ENCODE results near the gene FAM9B.
A peak's percentile ranks its signal among the peaks of the same experiment; 100 is the strongest.
"Not testable (repeated sequence)": the region's sequence is repeated elsewhere in the genome, so short reads cannot be mapped to it uniquely, and the experiment has no call there.

FAM9B gene

DNA sequence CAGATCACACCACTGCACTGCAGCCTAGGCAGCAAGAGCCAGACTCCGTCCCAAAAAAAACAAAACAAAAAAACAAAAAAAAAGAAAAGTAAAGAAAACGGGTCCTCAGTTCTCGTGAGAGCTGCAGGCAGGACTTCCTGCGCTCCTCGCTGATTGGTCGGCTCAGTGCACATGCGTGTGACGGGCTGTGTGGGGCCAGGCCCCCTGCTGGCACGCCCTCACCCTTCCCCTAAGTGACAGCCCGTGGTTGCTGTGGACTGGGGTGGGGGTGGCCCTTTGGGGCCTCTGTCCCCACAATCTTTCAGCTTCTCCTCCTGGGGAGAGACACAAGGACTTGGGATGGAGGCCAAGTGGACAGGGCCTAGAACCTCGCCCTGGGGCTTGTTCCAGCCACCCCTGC is at the start of gene FAM9B:
FAM9B (minus strand) TSS at position 139 of the 400 bp plus-strand sequence. CDS start 1,141 bp downstream, outside the sequence.
- no peak for DNase-seq

DNA sequence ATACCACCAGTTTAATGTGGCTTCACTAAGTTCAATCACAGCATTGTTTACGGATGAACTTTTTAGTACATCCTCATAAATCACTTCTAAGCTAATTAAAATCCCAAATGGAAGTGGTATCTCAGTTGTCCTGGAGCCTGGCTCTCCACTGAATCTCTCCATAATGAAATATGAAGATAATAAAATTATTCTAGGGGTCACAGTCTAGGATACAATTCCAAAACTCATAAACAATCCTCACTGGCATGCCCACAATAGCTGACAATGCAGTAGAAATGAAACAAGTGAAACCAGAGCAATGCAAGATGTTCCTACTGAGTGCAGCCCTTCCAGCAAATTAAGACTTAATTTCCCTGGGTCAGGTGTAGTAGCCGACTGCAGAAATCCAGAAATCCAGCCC is 47.3 kb upstream of the FAM9B start:
- no peak for DNase-seq

DNA sequence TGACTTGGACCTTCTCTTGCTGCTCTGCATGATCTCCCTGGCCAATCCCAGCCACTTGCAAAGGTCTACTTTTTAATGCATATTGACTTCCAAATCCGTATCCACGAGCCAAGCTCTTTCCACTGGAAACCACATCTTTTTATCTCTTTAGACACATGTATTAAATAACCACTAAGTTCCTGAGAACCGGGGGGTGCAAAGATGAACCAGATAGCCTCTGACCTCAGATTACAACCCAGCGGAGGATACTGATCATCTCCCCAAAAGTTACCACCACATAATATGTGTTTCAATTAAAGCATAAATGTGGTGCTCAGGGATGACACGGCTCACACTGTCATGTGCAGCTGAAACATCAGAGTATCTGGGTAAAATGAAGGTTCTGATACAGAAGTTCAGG is 40.4 kb upstream of the FAM9B start:
- DNase-seq, result no peak

- no peak for DNase-seq
These were observed 38.4 kb upstream of the FAM9B start for GRCh38 chrX:9072281-9072680.

GRCh38 chrX:9071031-9071650 is 37.2 kb upstream of the FAM9B start:
- DNase-seq, result no peak

DNA sequence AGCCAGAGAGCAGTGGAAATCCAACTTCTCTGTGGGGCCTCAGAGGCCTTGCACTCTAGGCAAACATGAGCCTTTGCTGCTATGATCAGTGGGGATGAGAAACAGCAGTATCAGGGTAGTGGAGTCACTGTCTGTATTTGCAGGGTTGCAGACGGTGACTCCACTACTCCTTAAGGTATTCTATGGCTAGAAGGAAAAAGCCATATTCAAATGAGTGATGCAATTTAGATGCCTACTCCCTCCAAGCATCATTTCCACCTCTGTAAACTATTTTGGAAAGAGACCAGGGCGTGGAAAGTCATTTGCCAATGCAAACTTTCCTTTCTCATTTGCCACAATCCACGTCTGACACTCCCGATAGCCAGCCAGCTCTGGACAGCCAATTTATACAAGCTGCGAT is 35.6 kb upstream of the FAM9B start:
- no peak for DNase-seq

DNA sequence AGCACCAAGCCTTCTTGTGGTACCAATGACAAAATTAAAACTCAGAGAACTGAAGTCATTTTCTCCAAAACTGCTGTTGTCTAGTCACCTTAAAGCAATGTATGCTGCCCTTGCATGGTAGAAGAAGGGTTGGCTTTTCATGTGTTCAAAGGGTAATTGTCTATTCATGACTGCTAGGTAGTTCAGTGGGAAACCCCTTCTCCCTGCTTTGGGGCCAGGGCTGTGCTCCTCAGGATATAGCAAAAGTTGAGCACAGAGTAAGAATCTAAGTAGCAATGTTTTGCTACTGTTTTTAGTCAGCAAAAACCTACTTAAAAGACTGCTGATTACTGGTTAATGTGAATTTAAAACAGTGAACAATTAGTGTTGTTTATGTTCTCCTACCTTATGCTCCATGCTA is 30.8 kb upstream of the FAM9B start:
- no peak for DNase-seq

GRCh38 chrX:9062641-9063040 is 28.7 kb upstream of the FAM9B start:
- no peak for DNase-seq

GRCh38 chrX:9055354-9055753 is 21.4 kb upstream of the FAM9B start:
- no peak for DNase-seq

- no peak for DNase-seq
These were observed 18.2 kb upstream of the FAM9B start for GRCh38 chrX:9052081-9052480.

GRCh38 chrX:9050331-9050730 is 16.4 kb upstream of the FAM9B start:
- DNase-seq, result no peak

GRCh38 chrX:9048801-9049200 is 14.9 kb upstream of the FAM9B start:
- no peak for DNase-seq

- DNase-seq, result no peak
These were observed 4.3 kb upstream of the FAM9B start for GRCh38 chrX:9038244-9038643.

DNA sequence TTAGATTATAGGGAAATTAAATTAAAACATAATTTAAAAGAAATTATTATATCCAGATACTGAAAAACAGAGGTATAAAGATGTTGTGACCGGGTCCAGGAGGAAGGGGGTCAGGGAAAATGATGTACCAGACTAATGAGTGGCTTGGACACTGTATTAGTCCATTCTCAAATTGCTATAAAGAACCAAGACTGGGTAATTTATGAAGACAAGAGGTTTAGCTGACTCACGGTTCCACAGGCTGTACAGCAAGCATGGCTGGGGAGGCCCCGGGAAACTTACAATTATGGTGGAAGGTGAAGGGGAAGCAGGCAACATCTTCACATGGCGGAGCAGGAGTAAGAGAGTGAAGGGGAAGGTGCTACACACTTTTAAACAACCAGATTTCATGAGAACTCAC is 3.4 kb upstream of the FAM9B start:
- no peak for DNase-seq

DNA sequence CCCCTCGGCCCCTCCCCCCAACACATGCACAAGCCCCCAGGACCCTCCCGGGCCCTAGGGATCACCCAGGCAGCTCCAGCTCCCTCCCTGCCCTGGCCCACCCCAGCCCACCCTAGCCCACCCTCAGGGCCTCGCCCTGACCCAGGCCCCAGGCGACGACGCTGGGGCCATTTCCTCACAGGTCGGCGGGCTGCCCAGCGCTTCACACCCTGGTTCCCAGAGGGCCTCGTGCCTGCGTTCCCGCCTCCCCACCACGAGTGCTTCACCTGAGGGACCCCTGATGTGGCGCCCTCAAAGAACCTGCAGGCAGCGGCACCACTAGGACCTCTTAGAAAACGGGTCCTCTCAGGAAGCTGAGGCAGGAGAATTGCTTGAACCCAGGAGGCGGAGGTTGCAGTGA is 341 bp downstream of the FAM9B start:
- no peak for DNase-seq

GRCh38 chrX:9033179-9033578 is 748 bp downstream of the FAM9B start:
- no peak for DNase-seq

GRCh38 chrX:9023293-9023692 is 10.6 kb downstream of the FAM9B start:
- DNase-seq, result no peak

DNA sequence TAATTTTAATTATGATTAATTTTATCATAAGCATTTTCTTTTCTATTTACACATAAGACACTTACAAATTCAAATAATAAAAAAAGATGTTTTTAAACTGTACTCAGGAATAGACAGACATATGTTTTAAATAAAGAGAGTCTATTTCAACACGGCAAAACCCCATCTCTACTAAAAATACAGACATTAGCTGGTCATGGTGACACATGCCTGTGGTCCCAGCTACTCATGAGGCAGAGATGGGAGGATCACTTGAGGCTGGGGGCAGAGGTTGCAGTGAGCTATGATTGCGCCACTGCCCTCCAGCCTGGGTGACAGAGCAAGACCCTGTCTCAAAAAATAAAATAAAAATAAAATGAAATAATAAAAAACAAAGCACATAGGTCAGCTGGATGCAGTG is 14.8 kb downstream of the FAM9B start:
- no peak for DNase-seq

- DNase-seq, result not testable (repeated sequence)
These were observed 15.6 kb downstream of the FAM9B start for GRCh38 chrX:9018332-9018731.

- no peak for DNase-seq
These were observed 30.9 kb downstream of the FAM9B start for GRCh38 chrX:9003041-9003440.

- DNase-seq, result peak; percentile 5
These were observed 45.5 kb downstream of the FAM9B start for GRCh38 chrX:8988446-8988845.

DNA sequence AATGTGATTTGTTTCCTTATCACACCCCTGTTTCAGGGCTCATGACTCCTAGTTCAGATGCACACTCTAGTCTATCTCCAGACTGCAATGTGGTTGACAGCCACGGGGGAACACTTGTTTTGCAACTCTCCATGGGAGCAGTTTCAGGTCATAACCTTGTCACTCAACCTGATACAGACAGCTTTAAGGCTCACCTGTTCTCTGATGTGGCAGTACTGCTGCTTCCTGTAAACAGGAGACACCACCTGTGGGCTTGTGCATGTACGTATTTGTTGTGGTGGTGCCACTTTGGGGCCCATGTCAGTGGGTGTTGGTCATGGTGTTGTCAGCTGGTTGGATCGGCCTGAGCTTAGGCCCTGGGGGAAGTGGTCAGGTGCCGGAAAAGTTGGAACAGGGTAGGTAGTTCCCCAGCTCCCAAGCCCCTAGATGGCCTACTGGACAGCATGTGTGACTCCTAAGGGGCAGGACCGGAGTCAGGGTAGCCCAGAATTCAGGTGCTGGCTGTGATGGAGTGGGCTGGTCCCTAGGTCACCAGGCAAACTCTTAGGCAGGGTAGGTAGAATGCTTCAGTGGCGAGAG is 46.2 kb downstream of the FAM9B start:
- DNase-seq, result no peak

DNA sequence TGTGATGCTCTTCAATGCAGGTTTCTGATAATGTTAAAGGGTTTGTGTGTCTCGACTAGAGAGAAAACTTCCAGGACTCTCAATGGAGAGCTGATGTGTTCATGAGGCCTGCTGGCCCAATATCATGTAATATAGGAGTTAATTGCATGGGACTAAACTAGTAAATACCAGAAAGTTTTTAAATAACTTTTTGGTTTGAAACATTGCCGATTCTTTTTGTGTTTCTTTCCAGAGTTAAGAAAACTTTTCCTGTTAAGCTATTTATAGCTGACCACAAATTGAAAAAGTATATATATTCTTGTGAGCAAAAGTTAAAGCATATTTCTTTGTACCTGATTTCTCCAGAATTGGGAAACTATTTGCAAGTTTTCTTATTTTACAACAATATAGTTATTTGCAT is 49.7 kb downstream of the FAM9B start:
- no peak for DNase-seq

DNA sequence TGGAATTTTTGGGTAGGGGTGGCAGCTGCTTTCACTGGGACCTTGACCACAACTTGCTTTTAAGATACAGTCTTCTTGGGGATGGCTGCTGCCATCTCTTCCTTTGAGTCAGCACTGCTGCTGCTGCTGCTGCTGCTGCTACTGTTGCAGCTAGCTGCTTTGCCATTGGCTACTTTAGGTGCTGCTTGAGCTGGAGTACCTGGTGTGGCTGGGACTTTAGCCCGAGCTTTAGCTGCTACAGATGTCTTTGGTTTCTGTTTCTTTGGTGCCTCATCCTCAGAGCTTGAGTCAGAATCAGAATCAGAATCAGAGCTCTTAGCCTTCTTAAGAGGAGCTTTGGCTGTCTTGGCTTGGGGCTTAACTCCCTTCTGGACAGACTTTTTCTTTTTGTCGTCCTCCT is 52.2 kb downstream of the FAM9B start:
- DNase-seq, result no peak

DNA sequence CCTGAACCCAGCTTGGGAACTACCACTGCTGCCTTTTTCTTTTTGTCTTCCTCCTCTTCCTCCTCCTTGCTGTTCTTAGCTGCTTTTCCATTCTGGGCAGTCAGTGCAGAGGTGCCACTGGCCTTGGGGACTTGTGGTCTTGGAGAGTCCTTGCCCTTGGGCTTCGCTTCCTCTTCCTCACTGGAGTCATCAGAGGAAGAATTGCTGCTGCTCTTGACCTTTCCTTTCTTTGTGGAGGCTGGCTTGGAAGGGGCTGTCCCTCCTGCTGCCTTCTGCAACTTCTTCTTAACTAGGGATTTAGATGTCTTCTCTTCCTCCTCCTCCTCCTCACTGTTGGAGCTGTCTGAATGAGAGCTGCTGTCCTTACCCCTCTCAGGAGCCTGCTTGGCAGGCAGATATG is 53.2 kb downstream of the FAM9B start:
- DNase-seq, result no peak

Measured in activated T-cell treated with anti-CD3 and anti-CD28 coated beads for 4 hours (primary cell).